AG09319 (cell line): ENCODE measurements around the gene SMIM30.

Experiments
- DNase-seq: peaks from one replicate; pipeline ENCODE4 v3.0.0-alpha.2; 2010; ENCODE audit warnings: low read depth; ENCODE audit errors: extremely low read depth
- CTCF ChIP-seq: IDR thresholded peaks from 2 replicates; pipeline ENCODE4 v1.5.1; 2011; ENCODE audit warnings: low read depth, mild to moderate bottlenecking, inconsistent platforms, low read length, moderate library complexity

SMIM30 gene

GRCh38 chr7:113143486-113144257, 25.3 kb upstream of the SMIM30 start:
- no peak for DNase-seq

GRCh38 chr7:113142385-113143119, 24.2 kb upstream of the SMIM30 start:
- no peak for DNase-seq
- no peak for TF ChIP-seq CTCF

More at GRCh38 chr7:113143486-113144257, 25.3 kb upstream of the SMIM30 start:
- TF ChIP-seq CTCF: no peak

- TF ChIP-seq CTCF: no peak
- no peak for DNase-seq
These were observed 23.4 kb upstream of the SMIM30 start for GRCh38 chr7:113141803-113142202.

- no peak for TF ChIP-seq CTCF
- DNase-seq: no peak
These were observed 22.6 kb upstream of the SMIM30 start for GRCh38 chr7:113140956-113141355.

GRCh38 chr7:113137241-113137640, 18.9 kb upstream of the SMIM30 start:
- DNase-seq: no peak
- no peak for TF ChIP-seq CTCF

- TF ChIP-seq CTCF: no peak
- DNase-seq: no peak
These were observed 15.7 kb upstream of the SMIM30 start for GRCh38 chr7:113134025-113134424.

GRCh38 chr7:113131367-113131766, 13.0 kb upstream of the SMIM30 start:
- no peak for TF ChIP-seq CTCF
- DNase-seq: no peak
